ENCODE data around the gene TRIM4.

Gene TRIM4

GRCh38 chr7:99843808-99844207 lies 75.5 kb downstream of the TRIM4 start:
- Histone ChIP-seq H3K4me1 (ENCODE audit: insufficient read depth, low read length) (peaks cover 37% of the 10 kb centered on the region), H3K9ac (ENCODE audit: low read depth, low read length) (no peak overlapping the region), H3K36me3 (ENCODE audit: insufficient read depth, low read length) (no peaks in the 10 kb centered on the region), H3K9me3 (ENCODE audit: control insufficient read depth, insufficient read depth, low read length) (no peaks in the 10 kb centered on the region)

- H3K9me3 ChIP-seq (ENCODE audit: control insufficient read depth, insufficient read depth, low read length), result no peaks in the 10 kb centered on the region
- no peak overlapping the region for H3K9ac ChIP-seq (ENCODE audit: low read depth, low read length)
- peaks cover 38% of the 10 kb centered on the region for H3K4me1 ChIP-seq (ENCODE audit: insufficient read depth, low read length)
- no peaks in the 10 kb centered on the region for H3K36me3 ChIP-seq (ENCODE audit: insufficient read depth, low read length)
These were observed 76.4 kb downstream of the TRIM4 start for GRCh38 chr7:99842926-99843325.

Measured in ES-I3 (cell line).